ENCODE data around the gene AMTN.
"Not testable (repeated sequence)": the region's sequence is repeated elsewhere in the genome, so short reads cannot be mapped to it uniquely, and the experiment has no call there.

AMTN gene

DNA sequence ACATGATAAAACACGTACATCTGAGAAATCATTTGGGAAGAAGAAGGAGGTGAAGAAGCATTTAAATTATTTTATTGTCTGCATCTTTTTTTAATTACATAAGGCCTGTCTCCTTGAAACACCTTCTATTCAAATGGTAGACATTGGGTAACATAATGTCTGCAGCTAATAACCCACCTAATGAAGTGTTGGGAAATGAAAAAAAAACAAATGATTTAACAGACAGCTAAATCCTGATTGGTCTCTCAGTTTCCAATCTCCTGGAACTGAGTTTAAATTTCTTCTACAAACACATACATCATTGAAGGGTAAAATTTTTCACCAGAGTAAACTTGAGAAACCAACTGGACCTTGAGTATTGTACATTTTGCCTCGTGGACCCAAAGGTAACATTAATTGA is at the start of gene AMTN:
Gene AMTN, plus strand, starts transcription at position 301 of the 400 bp plus-strand sequence. CDS start 209 bp downstream, outside the sequence.
- no peak for DNase-seq (ENCODE audit: low spot score)

DNA sequence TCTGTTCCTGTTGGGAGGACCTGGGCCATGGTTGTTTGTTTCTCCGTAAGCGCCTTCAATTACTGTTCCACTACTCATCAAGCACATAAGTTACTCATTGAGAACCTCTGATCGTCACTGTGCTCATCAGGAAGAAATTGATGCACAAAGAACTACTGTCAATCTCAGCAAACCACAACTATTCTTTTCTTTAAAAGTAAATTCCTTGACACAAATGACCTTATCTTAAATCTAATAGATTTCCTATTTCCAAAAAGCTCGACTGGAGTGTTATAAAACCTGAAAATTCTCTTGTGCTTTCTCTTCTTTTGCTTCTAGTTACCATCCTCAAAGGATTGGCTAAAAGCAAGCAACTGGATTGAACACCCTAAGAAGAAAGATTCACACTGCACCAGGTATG is 46.5 kb upstream of the AMTN start, which contains the start of gene MUC7:
Gene MUC7, plus strand, starts transcription at position 301 of the 400 bp plus-strand sequence. CDS start 1,825 bp downstream, outside the sequence.
- DNase-seq (ENCODE audit: low spot score): no peak

- DNase-seq (ENCODE audit: low spot score): no peak
These were observed 44.7 kb upstream of the AMTN start for GRCh38 chr4:70473679-70474078.

DNA sequence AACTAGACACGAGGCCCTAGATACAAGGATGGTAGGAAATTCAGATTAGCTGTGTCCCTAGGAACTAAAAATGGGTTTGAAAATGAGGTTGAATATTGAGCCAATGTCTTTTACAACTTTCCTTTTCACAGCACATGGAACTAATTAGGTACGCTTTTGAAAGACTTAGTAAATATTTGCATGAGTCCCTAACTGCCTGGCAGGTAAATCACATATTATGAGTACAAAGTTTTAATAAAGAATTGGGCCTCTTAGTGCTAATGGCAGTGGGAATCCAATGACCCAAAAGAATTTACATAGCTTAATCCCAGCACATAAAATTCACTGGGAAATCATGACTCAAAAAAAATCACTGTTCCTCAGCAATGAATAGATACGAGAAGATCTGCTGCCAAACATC is 29.6 kb upstream of the AMTN start:
- no peak for DNase-seq (ENCODE audit: low spot score)

DNA sequence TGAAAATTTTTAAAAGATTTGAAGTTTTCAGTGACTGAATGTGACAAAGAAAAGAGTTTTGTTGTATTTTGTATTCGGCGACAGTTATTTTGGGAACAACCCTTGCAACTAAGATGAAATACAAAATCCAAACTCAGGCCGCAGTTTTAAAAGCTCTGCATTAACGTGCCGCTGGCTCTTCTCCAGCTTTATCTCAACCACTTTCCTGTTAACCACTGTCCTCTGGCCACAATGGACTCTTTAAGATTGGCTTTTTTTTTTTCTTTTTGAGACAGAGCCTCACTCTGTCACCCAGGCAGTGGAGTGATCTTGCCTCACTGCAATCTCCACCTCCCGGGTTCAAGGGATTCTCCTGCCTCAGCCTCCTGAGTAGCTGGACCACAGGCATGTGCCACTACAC is 22.1 kb upstream of the AMTN start:
- DNase-seq (ENCODE audit: low spot score): no peak

GRCh38 chr4:70501838-70502237 is 16.5 kb upstream of the AMTN start:
- not testable (repeated sequence) for DNase-seq (ENCODE audit: low spot score)

DNA sequence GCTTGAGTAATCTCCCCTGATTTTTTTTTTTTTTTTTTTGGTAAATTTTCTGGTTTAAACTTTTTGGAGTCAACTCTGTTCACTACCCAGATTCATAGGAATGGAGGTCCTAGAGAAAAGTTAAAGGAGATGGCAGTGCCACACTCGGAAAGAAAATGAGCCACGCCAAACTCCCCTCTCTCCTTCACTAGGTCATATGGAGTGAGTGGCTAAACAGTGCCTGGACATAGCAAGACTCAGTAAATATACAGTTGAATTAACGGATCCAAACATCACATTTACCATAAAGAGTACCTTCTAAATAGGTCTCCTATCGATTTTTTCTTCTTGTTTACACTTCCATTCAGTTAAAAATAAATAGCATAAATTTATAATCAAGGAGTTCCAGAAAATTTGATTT is 13.6 kb upstream of the AMTN start:
- no peak for DNase-seq (ENCODE audit: low spot score)

GRCh38 chr4:70505151-70505748 is 13.1 kb upstream of the AMTN start:
- DNase-seq (ENCODE audit: low spot score): peak; percentile 35

DNA sequence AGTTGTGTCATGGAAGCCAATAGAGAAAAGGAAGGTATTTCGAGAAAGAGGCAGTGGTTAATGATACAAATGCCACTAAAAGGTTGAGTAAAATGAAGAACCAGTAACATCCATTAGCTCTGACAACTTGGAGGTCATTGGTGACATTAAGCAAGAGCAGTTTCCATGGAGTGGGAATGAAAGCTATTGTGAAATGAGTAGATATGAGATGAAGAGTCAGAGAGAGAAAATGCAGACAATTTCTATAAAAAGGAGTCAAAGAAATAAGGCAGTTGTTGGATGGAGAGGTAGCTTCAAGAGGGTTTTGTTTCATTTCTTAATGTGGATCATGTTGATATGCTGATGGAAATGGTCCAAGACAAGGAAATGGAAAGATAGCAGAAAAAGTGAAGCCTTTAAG is 9.6 kb upstream of the AMTN start:
- DNase-seq (ENCODE audit: low spot score): no peak

- DNase-seq (ENCODE audit: low spot score): no peak
These were observed 7.0 kb upstream of the AMTN start for GRCh38 chr4:70511365-70511764.

GRCh38 chr4:70515367-70516250 is 2.8 kb upstream of the AMTN start:
- DNase-seq (ENCODE audit: low spot score): no peak

GRCh38 chr4:70518716-70519115 is 347 bp downstream of the AMTN start:
- no peak for DNase-seq (ENCODE audit: low spot score)

DNA sequence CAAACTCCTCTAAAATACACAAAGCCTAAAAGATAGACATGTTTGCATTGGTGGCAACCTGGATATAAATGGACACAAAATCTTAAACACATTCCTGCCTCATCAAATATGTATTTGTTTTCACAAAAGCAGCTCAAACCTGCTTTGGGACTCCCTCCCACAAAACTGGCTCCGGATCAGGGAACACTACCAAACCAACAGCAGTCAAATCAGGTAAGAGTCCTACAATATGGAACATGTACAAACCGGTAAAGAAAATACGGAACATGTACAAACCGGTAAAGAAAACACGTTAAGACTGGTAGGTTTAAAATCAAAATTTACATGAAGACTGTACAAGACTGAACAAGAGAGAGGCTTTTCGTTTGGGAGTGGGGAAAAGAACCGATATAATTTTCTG is 4.3 kb downstream of the AMTN start:
- DNase-seq (ENCODE audit: low spot score): no peak

DNA sequence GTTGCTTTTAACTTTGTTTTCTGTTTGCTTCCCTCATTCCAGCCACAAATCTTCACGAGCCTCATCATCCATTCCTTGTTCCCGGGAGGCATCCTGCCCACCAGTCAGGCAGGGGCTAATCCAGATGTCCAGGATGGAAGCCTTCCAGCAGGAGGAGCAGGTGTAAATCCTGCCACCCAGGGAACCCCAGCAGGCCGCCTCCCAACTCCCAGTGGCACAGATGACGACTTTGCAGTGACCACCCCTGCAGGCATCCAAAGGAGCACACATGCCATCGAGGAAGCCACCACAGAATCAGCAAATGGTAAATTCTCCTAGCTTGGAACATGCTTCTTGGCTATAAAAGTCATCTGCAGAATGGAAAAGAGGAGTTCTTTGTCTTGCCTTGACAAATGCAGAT is 12.6 kb downstream of the AMTN start:
- no peak for DNase-seq (ENCODE audit: low spot score)

DNA sequence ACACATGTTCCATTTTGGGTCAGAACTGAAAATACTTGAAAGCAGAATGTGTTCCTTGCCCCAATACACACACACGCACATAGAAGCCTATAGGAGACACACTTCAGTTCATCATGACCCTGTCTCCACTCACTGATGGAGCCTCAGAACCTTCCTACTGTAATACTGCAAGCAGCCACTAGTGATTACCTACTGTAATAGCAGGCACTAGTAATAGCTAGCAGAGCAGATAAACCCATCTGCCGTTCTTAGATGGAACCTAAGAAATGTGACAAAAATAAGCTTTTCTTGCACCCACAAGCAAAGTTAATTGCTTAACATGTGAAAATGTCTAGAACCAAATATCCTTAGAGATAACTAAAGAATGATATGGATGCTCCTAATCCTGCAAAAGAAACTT is 13.6 kb downstream of the AMTN start:
- no peak for DNase-seq (ENCODE audit: low spot score)

DNA sequence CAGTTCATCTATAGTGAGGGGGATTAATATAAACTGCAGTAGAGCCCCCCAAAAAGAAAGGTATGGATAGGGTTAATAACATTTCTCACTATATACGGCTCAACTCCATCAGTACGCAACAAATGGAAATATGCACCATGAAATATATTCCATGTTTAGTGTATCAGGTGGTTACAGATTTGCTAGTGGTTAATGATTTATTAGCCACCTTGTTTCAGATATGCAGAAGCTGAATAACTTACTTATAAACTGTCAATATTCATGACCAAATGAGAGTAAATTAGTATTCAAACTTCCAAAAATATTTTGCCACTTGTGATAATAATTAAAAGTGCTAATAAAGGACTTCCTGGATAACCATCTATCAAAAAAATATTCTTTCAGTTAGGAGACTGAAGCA is 14.8 kb downstream of the AMTN start:
- no peak for DNase-seq (ENCODE audit: low spot score)

DNA sequence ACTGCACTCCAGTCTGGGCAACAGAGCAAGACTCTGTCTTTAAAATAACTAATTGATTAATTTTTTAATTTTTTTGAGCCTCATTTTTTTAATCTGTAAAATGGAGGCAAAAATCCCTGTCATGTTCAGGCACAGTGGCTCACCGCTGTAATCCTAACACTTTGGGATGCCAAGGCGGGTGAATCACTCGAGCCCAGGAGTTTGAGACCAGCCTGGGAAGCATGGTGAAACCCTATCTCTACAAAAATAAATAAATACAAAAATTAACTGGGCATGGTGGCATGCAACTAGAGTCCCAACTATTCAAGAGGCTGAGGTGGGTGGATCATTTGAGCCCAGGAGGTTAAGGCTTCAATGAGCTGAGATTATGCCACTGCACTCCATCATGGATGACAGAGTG is 15.4 kb downstream of the AMTN start:
- no peak for DNase-seq (ENCODE audit: low spot score)

DNA sequence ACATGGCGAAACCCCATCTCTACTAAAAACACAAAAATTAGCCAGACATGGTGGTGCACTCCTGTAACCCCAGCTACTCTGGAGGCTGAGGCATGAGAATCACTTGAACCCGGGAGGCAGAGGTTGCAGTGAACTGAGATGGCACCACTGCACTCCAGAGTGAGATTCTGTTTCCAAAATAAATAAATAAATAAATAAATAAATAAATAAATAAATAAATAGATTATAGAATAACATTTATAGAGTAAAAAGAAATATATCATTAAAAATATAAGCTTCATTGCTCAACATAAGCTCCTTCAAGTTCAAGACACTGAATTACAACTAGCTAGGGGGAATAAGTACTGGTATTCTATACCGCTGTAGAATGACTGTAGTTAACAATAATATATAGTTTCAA is 16.5 kb downstream of the AMTN start:
- not testable (repeated sequence) for DNase-seq (ENCODE audit: low spot score)

DNA sequence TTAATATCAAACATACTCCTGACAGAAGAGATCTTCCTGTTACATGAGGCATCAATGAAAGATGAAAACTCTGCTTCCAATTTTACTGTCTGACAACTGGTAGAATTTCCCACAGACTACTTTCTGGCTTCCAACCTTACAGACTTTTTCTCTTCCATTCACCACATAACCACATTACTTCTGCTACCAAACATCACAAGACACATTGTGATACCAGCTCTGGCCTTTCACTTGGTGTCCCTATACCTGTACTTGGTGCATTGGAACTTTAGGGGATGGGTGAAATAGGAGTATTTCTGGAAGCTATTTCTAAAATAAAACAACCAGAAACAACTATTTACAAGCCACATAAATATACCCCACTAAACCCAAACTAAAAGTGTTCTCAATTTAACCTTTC is 20.5 kb downstream of the AMTN start:
- DNase-seq (ENCODE audit: low spot score): no peak

- peak; percentile 4 for DNase-seq (ENCODE audit: low spot score)
These were observed 26.0 kb downstream of the AMTN start for GRCh38 chr4:70544279-70544868.

GRCh38 chr4:70556856-70557255 is 38.5 kb downstream of the AMTN start:
- no peak for DNase-seq (ENCODE audit: low spot score)

- DNase-seq (ENCODE audit: low spot score): peak; percentile 37
These were observed 41.0 kb downstream of the AMTN start for GRCh38 chr4:70559211-70559830.

DNA sequence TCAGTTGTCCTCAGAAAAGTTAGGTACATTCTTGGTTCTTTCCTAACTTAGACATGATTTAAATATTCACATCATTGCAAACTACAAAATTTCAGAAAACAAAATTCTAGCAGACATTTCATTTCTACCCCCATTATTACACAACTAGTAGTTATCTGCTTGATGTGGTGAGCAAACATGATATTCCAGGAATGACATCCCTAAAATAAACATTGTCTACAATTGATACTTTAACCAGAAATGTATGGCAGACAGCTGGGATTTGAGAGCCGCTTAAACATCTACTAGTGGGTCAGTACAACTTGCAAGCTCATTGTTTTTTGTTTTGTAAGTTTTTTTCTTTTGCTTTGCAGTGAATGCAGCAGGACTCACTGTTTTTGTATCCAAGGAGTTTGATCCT is 41.6 kb downstream of the AMTN start:
- DNase-seq (ENCODE audit: low spot score): no peak

Measured in activated CD4-positive, alpha-beta T cell treated with anti-CD3 and anti-CD28 coated beads, Interleukin-2, Interleukin-4, amounts not matched to agents 100 ng/mL and 50 ng/mL, durations not matched to agents 16 hours and 8 hours (primary cell).